Stimulated activated CD4-positive, alpha-beta T cell treated with anti-CD3 and anti-CD28 coated beads, Interleukin-1b, Interleukin-23, amount 100 ng/mL, for 48 hours (primary cell): Measurements from ENCODE around the gene RAB35.

Experiments used
- DNase-seq: peaks from one replicate; pipeline ENCODE4 v3.0.0-alpha.2; 2020

Gene RAB35

DNA sequence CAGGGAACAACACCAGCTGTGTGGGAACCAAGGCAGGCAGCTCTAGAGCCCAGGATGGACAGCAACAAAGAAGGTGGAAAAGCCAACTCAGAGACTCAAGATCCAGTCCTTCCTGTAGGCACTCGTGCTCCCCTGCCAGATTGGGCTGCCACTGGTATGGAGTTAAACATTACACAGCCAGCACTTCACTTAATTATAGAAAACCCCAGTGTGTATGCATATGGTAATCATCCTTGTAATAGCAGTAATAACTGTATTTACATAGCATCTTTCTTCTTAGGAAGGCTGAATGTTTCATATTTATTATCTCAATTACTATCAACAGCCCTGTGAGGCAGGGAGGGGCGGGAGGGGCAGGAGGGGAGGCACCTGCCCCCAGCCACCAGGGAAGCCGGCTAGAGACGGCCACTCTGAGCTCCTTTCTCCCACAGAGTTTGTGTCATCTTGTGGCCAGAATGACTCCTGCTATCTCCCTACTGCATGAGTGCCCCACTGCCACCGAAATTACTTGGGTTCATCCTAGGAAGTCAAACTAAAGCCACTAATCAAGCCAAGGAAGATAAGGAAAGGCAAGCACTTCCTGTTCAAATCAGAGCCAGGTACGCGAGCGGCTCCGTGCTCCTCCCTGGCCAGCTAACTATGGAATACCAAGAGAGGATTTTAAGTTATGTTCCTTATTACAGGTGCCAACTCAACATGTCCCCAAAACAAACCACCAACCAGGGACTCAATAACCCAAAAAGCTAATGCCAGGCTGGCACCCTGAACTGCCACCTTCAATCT lies 15.7 kb upstream of the RAB35 start:
- DNase-seq: no peak

DNA sequence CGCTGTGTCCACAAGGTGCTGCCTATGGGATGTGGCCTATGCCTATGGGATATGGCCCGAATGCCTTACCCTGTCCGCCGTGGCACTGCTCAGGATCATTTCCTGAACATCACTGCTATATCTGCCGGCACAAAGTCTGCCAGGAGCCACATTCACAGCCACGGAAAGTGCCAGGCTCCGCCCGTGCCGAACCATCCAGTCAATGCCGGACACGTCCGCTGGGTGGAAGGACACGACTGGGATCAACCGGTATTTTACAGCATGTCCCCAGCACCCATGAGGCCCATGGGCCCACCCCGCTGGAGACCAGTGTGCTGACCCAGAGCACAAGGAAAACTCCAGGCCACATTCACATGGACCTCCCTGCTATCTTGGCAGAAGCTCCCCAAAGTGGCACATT lies 14.6 kb upstream of the RAB35 start:
- no peak for DNase-seq

DNA sequence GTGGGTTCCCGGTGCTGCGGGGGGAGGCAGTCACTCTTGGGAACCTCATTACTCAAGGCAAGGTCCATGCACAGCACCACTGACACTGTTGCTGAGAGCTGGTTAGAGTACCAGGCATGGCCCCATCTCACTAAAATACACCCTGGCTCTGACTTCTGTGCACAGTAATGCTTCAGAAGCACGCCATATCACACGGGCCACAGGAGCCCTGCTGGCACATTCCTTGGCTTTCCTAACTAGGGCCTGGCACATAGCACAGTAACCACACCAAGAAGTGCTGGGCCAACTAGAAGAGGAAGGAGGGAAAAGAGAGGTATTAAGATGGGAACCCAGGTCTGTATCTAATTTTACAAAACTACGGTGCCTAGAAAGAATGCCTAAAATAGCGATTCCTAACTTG lies 13.5 kb upstream of the RAB35 start:
- DNase-seq: no peak

DNA sequence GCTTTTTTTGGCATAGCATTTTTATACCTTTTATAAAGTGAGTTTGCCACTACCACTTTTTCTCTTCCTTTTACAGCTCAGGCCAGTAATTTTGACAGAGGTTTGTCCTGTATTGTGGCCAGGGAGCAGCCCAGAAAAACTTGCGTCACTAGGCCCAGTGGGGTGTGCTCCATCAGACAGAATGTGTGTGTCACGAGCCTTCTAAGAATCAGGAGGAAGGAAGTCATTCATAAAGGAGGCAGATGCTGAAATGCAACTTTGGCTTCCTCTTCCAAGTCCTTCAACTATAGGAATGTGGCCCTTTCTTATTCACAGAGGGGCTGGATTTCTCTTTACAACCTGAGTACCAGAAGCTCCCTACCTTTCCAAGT lies 10.1 kb upstream of the RAB35 start:
- DNase-seq: no peak

DNA sequence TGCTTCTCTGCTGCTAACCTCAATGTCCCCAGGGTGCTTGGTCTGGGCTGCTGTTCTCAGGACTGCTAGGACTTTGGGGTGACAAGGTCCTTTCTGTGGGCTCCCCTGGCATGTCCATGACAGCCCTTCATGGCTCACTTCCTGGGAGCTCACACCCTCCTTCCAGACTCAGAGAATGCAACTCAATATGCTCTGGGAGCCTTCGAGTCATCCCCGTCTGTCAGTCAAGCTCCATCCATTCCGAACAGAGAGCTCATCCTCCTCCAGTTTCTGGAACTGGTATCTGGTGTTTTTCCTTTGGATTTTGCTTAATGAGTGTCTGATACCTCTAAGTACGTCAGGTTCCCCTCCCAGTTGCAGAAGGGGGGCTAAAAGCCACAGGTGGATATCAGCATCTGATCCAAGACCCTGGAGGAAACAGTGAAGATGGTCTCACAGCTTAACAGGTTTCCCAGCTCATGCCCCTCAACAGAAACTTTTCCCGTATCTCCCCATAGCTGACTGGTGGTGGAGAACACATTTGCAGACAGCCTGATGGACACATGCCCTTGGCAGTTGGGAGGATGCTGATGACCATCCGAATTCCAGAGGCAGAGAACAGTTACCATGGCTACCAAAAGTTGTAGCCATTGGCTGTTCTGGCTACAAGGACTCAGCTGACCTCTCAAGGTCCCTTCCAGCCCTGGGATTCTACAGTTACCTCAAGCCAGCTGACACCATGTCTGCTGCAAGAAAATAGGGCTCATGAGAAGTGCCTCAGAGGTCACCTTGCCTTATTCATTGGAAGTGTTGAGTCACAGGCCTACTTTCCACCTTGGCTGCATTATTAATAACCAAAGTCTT lies 9.5 kb upstream of the RAB35 start:
- peak; percentile 37 for DNase-seq

DNA sequence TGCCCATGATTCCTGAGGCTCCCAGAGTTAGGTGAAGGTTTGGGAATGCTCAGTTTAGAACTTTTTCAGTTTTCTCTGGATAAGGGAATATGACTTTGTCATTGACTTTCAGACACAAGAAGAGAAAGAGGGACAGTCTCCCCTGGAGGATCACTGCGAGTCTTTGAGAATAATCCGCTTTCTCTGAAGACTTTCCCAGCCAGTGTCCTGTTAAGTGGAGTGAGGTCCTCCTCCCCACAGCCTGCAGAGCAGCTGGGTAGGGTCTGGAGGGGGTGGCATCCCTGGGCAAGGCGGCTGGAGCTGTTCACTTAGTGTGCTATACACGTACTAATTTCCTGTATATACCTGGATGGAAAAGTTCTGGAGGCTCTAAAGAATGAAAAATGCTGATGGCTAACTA lies 8.5 kb upstream of the RAB35 start:
- DNase-seq: no peak

DNA sequence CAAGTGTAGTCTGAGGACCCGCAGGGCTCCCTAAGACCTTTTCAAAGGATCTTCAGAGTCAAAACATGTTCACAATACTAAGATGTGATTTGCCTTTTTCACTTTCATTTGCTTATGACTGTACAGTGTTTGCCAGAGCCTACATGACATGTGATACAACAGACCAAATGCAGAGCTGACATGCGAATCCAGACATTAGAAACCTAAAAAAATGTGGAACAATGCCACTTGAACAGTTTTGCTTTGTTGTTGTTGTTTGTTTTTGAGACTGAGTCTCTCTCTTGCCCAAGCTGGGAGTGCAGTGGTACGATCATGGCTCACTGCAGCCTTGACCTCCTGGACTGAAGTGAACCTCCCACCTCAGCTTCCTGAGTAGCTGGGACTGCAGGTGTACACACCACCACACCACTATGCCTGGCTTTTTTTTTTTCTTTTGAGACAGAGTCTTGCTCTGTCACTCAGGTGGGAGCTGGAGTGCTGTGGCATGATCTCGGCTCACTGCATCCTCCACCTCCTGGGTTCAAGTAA lies 5.3 kb upstream of the RAB35 start:
- no peak for DNase-seq

DNA sequence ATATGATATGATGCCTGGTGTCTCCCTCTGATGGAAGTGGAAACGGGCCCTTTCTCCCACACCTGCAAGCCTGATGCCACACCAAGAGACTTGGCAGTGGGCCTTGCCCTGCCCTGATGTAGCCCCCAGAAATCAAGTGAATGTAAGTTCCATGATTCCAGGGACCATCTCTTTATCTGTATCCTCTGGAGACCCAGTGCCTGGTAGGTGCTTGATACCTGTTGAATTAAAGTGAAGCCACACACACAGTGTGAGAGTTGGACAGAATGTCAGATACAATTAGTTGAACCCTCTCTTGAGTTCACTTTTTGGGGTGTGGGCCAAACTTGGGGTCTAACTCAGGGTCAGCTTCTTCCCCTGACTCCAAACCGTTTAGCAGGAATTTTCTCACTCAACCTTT lies 4.8 kb upstream of the RAB35 start:
- DNase-seq: no peak

DNA sequence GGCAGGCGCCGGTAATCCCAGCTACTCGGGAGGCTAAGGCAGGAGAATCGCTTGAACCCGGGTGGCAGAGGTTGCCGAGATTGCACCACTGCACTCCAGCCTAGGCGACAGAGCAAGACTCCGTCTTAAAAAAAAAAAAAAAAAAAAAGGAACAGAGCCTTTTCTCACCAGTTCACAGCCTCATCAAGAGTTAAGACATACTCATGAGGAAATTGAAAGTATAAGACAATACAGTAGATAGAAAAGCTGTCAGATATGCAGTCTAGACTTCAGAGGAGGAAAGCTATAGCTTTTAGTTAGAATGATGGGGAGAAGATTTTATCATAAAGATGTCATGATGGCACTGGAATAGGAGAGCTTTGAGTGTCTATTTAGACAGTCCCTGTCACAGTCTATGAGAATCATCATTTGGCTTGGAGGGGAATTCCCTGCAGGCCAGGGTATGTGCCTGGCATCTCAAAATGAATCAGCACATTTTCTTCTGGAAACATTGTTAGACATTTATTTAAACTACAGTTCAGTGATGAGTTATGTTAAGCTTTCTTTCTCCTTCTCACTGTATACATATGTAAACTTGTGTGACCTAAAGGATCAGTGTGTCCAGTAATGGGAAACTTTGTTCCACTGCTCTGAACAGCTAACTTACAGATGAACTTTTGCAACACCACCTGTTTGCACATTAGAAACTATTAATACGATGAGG lies 2.9 kb upstream of the RAB35 start:
- DNase-seq: peak; percentile 63

DNA sequence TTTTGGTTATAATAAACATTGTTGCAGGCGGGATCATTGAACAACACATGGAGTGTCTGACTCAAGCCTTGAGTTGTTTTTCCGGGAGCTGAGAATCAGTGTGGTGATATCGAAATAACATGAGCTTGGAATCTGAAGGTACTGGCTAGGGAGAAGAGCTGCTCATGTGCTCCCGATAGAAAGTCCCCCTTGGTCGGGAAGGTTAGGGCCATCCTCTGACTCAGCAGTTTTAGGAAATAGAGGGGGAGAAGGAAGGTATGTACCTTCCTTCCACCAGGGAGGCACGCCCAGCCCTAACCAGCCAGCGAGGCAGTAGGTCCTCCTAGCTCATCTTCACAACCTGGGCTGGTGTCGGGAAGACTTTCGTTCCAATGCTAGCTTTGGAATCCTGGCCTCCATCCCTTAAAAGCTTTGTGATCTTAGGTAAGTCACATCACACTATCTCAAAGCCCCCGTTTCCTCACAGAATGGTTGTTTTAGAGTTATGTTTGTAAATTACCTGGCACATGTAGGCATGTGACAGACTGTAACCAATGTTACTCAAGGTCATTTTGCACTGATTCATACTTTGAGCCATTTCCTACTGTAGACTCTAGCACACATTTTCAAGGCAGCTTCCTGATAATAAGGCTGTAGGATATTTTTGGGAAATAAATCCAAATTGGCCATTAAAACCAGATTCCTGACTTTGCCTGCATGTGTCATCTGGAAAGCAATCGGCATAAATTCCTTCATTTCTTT lies 1.9 kb upstream of the RAB35 start:
- DNase-seq: no peak

DNA sequence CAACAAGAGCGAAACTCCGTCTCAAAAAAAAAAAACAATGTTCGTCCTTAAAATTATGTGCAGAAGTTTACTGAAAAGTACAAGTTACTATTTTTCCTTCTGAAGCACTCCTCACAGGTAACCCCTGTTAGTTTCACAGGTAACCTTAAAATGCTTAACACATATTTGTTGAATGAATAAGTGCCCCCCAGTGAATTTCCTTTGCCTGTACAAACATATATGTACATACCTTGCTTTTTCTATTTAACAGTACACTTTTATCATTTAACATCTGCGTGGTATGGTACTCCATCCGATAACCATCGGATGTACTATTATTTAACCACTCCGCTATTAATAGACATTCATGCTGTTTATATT lies 1.4 kb upstream of the RAB35 start:
- no peak for DNase-seq

DNA sequence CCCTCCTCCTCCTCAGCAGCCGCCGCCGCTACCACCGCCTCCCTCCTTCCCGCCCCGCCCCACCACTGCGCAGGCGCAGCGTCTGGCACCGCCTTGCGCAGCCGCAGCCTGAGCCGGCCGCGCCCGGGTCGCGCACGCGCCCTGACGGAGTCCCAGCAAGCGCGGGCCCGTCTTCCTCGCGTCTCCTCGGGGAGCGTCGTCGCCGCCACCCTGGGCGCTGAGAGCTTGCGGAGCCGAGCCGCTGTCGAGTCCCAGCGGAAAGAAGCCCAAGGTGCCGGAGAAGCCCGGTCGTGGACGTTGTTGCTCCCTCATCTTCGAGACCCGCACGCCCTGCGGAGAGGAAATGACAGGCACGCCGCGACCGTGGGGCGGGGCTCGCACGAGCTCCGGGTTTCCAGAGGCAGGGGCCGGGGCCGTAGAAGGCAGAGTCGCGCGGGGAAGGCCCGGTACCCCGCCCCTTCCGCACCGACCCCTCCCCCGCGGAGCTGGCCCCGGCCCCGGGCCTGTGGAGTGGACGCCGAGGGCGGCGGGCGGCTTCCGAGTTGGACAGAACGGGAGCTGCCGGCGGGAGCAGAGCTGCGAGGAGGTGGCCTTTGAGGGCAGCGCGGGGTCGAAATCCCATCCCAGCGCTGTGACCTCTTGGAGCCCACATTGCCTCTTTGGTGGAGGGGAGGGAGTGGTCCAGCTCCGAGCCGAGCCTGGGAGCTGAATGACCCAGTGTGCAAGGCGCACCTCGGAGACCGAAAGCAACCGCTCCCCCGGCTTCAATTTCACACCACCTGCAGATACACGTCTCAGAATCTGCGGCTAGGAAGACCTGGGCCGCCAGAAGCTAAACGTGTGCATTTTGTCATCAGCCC lies 469 bp upstream of the RAB35 start:
- peak; percentile 98 for DNase-seq

DNA sequence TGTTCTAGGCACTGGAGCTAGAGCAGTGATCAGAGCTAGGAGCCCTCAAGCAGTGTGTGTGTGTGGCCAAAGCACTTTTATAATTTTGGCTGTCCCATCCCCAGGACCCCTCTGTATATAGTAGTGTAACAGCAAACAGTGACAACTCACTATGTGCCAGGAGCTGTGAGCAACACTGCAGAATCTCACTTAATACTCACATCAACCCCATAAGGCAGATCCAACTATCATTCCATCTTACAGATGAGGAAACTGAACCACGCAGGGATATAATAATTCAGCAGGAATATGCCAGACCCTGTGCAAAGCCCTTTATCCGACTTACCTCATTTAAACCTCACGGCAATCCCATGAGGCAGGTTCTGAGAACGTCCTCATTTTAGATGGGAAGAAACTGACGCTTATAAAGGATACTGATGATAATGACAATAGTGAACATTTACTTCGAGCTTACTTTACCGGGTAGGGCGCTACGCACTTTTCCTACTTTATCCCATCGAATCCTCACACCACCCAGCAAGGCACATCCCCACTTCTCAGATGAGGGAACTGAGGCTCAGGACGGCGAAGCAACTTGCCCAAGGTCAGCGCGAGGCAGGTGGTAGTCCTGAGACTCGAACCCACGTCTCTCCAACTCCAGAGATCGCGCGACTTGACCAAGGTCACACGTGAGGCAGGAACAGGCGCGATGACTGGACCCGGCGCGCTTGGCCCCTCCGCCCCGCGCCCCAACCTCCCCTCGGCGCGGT lies 687 bp downstream of the RAB35 start:
- DNase-seq: peak; percentile 59

DNA sequence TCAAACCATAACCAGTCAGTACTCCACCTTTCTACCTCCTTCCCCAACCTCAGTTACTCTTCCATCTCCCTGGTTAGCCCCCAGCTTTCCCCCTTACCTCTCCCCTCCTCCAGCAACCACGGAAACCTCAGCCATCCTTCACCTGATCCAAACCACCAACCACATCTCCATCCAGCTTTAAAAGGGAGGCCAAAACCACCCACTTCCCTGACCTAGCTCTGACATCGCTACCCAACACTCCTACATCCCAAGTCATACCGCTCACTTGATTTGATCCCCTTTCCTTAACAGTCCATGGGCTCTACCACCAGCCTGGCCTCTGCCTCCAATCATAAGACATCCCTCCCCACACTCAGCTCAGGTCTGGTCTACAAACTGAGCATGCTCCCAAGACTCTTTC lies 1.5 kb downstream of the RAB35 start:
- no peak for DNase-seq

DNA sequence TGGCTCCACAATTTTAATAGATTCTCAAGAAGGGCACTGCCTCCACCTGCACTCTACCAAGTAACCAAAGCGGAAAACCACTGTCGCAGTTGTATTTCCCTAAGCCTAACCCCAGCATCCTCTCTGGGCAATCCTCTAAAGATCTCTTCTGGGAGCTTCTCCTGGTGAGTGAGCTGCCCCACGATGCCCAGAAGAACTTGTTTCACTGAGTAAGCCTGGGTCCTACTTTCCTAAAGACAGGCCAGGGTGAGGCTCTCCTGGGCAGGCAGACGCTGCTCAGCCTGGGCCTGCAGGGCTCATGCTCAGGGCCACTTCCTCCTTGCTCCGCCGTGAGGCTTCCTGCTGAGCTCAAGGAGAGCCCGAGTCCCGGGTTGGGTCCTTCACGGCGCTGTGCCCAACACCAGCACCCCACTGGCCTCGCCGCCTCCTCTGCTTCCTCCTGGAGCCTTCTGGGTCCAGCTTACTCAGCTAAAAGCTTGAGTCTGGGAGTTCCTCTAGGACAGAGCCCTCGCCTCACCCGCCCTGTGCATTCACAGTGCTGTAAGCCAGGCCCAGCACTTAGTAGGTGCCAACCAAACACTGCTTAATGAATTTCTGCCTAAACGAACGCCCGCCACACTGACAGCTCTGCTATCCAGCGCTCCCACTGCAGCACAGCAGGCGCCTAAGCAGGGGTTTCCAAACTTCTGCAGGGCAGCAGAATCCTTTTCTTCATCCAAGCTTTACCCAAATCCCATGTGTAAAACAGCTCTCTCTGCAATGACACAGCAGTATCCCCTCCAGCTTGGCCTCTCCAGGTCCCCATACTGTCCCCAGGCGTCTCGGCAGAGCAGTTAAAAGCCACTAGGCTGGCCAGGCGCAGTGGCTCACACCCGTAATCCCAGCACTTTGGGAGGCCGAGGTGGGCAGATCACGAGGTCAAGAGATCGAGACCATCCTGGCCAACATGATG lies 5.7 kb downstream of the RAB35 start:
- DNase-seq: peak; percentile 47

DNA sequence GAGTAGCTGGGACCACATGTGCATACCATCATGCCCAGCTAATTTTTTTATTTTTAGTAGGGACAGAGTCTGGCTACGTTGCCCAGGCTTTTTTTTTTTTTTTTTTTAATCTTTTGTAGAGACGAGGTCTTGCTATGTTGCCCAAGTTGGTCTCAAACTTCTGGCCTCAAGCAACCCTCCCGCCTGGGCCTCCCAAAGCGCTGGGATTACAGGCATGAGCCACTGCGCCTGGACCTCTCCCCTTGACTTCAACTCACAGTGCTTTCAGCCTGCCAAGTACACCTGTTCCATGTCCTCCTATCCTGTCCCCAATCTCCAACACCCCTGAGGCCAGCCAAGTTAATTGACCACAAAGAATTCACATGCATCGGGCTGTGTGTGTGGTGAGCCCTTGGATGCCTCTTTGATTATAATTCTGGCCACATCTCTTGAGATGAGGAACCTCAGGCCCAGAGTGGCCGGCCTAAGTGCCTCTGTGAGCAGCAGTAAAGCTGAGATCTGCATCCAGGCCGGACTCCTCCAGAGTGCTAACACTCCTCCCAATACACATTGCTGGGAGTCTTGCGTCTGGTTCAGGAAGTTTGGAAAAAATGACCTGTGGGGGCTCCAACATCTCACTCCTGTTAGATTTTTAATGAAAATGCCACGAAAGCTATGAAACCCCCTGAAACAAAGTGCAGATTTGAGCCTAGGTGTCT lies 6.8 kb downstream of the RAB35 start:
- DNase-seq: no peak

DNA sequence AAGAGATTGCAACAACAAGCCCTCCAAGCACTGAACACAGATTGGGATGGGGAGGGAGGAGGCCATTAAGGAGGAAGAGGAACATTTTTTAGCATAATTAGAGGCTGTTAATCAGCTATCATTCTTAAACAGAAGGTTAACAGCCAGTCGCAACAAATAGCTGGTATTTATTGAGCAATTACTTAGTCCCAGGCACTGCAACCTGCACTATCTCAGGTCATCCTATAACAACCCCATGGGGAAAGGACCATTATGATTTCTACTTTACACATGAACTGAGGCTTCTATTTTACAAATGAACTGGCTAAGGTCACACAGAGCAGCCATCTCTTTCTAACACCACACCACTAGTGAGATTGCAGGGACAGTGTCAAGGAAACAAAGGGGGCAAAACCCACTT lies 10.4 kb downstream of the RAB35 start:
- no peak for DNase-seq

DNA sequence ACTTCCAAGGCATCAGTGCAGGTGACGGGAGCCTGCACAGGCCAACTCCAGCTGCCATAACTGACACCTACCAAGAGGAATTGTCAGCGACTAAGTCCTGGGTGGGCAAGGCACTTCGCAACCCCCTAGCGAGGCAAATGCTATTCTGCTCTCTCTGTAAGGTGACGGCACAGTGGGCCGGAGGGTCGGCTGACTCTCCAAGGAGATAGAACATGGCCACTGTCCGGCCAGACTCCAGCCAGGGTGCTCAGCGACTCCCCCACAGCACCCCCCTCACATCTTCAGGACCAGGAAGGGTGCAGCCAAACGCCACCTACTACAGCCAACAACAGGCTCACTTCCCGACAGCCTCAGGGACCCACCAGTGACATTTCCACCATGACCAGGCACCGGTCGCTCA lies 13.2 kb downstream of the RAB35 start:
- DNase-seq: no peak

DNA sequence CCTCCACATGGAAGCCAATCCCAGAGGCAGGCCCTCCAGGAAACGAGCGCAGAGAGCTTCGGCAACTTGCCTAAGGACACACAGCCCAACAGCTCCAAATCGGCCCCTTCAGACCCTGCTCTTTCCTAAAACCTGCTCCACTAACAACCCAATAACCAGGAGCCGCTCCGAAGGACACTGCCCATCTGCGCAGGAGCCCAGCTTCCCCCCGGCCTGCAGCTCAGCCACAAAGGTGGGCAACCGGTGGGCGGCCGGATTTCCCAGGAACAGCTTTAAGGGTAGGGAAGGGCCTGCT lies 13.6 kb downstream of the RAB35 start:
- DNase-seq: no peak
